ENCODE measurements around the gene ABLIM1. TPM values are rescaled to one million over a fixed set of nuclear protein-coding genes. Genes with fewer than 3 reads are reported as not detected.

Gene ABLIM1
- polyA plus RNA-seq, 1 donor from 2014 or later: 10.1 TPM

GRCh38 chr10:114616516-114616915 lies 41.6 kb downstream of the ABLIM1 start:
- Histone ChIP-seq H3K27ac (ENCODE audit: low read length) (no peak overlapping the region), H4K20me1 (ENCODE audit: insufficient read depth) (no peaks in the 10 kb centered on the region), H3K36me3 (ENCODE audit: insufficient read depth, low read length) (no peaks in the 10 kb centered on the region), H3K9me3 (ENCODE audit: low read length) (no peaks in the 10 kb centered on the region), H3K9ac (ENCODE audit: low read length) (no peak overlapping the region), H3K9me2 (ENCODE audit: insufficient read depth, low read length) (no peaks in the 10 kb centered on the region), H2AFZ (ENCODE audit: low read depth, low read length) (no peak overlapping the region), H3K4me3 (ENCODE audit: low read length) (no peak overlapping the region), H3K27me3 (ENCODE audit: insufficient read depth, low read depth, low read length) (no peaks in the 10 kb centered on the region), H3F3A (ENCODE audit: insufficient read depth, low read length, poor library complexity, severe bottlenecking) (no peaks in the 10 kb centered on the region), H3K79me2 (replicated peaks; ENCODE audit: insufficient read depth, low read length) (no peaks in the 10 kb centered on the region), H3K4me2 (ENCODE audit: low read length) (no peak overlapping the region)
- no peak for TF ChIP-seq REST (IDR thresholded peaks at IDR 0.05; ENCODE audit: borderline replicate concordance)
- no peak for TF ChIP-seq RAD21 (conservative IDR thresholded peaks at IDR 0.05)
- TF ChIP-seq EP300 (conservative IDR thresholded peaks at IDR 0.05; ENCODE audit: poor library complexity, severe bottlenecking): no peak
- TF ChIP-seq TAF1 (IDR thresholded peaks at IDR 0.05; ENCODE audit: low read depth): no peak
- TF ChIP-seq CTCF (IDR thresholded peaks at IDR 0.05; ENCODE audit: poor library complexity, severe bottlenecking): no peak
- no peak for TF ChIP-seq POLR2AphosphoS5 (IDR thresholded peaks at IDR 0.05)
- TF ChIP-seq EZH2 (IDR thresholded peaks at IDR 0.05; ENCODE audit: borderline replicate concordance, insufficient read depth, low read length, poor library complexity, severe bottlenecking): no peak
- no peak for TF ChIP-seq SMC3 (conservative IDR thresholded peaks at IDR 0.05; ENCODE audit: poor library complexity)
- TF ChIP-seq MXI1 (conservative IDR thresholded peaks at IDR 0.05; ENCODE audit: poor library complexity, severe bottlenecking): no peak

DNA sequence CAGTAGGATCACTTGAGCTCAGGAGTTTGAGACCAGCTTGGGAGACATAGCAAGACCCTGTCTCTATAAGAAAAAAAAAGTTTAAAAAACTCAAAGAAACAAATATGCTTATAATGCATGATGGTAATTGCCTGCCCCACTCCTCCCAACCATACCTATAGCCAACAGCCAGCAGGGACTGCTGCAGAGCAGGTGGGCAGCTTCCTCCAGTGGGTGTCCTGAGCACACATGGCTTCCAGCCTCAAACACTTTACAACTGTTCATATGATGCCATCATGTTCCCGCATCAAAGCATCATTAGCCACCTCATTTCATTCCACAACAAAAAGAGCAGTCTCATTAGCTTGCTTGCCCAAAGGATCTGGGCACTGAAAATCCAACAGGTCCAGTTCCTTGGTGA lies 42.0 kb downstream of the ABLIM1 start:
- Histone ChIP-seq H3K9ac (ENCODE audit: low read length) (no peak overlapping the region), H3K79me2 (replicated peaks; ENCODE audit: insufficient read depth, low read length) (no peaks in the 10 kb centered on the region), H3K27ac (ENCODE audit: low read length) (no peak overlapping the region), H3K4me2 (ENCODE audit: low read length) (no peak overlapping the region), H3K36me3 (ENCODE audit: insufficient read depth, low read length) (no peaks in the 10 kb centered on the region), H3K4me3 (ENCODE audit: low read length) (no peak overlapping the region), H3F3A (ENCODE audit: insufficient read depth, low read length, poor library complexity, severe bottlenecking) (no peaks in the 10 kb centered on the region), H3K9me2 (ENCODE audit: insufficient read depth, low read length) (no peaks in the 10 kb centered on the region), H4K20me1 (ENCODE audit: insufficient read depth) (no peaks in the 10 kb centered on the region), H3K9me3 (ENCODE audit: low read length) (no peaks in the 10 kb centered on the region), H3K27me3 (ENCODE audit: insufficient read depth, low read depth, low read length) (no peaks in the 10 kb centered on the region), H2AFZ (ENCODE audit: low read depth, low read length) (no peak overlapping the region)
- TF ChIP-seq POLR2AphosphoS5 (IDR thresholded peaks at IDR 0.05) (no peak), EP300 (conservative IDR thresholded peaks at IDR 0.05; ENCODE audit: poor library complexity, severe bottlenecking) (no peak), MXI1 (conservative IDR thresholded peaks at IDR 0.05; ENCODE audit: poor library complexity, severe bottlenecking) (no peak), TAF1 (IDR thresholded peaks at IDR 0.05; ENCODE audit: low read depth) (no peak), REST (IDR thresholded peaks at IDR 0.05; ENCODE audit: borderline replicate concordance) (no peak), CTCF (IDR thresholded peaks at IDR 0.05; ENCODE audit: poor library complexity, severe bottlenecking) (no peak), SMC3 (conservative IDR thresholded peaks at IDR 0.05; ENCODE audit: poor library complexity) (no peak), EZH2 (IDR thresholded peaks at IDR 0.05; ENCODE audit: borderline replicate concordance, insufficient read depth, low read length, poor library complexity, severe bottlenecking) (no peak), RAD21 (conservative IDR thresholded peaks at IDR 0.05) (no peak)
